Sigmoid colon (tissue), 3 donors: ENCODE data around the gene ACAP2.

Source experiments
- CTCF ChIP-seq, 4 experiments: fragments of 450-650 bp in 3 of 4; fragments of 200-600 bp in 1 of 4; IDR thresholded peaks; one replicate each; pipeline ENCODE4 v1.5.1; 2016 to 2019; ENCODE audit warnings: antibody characterized with exemption in 4 of 4, mild to moderate bottlenecking in 3 of 4, moderate library complexity in 2 of 4
- POLR2A ChIP-seq, 2 donors: fragments of 450-650 bp; IDR thresholded peaks; one replicate each; pipeline ENCODE4 v1.6.1; 2016; ENCODE audit warnings: antibody characterized with exemption in 2 of 2, mild to moderate bottlenecking in 2 of 2, moderate library complexity in 2 of 2

- TF ChIP-seq CTCF (IDR thresholded peaks at IDR 0.05) (no peak), POLR2A (IDR thresholded peaks at IDR 0.05) (no peak)
Measured at GRCh38 chr3:195385526-195385925, 57.3 kb downstream of the ACAP2 start.
